H1 (cell line): Measurements from ENCODE around the gene ADAMTS9. TPM values are rescaled to one million over a fixed set of nuclear protein-coding genes. Genes with fewer than 3 reads are reported as not detected.

Source experiments
- CTCF ChIA-PET: fragments of 300-600 bp; sonication (Branson Sonifier 250); formaldehyde crosslinking; loops from one replicate; lab custom pipeline; 2021; ENCODE audit not compliant: partially characterized antibody; lab: Charles Lee
- POLR2A ChIA-PET: fragments of 300-600 bp; sonication (Branson Sonifier 250); formaldehyde crosslinking; loops from one replicate; lab custom pipeline; 2021; ENCODE audit warnings: inconsistent platforms; ENCODE audit not compliant: partially characterized antibody; lab: Charles Lee
- DNase-seq, 2 experiments: peaks; one replicate each; pipeline versions ENCODE4 v3.0.0 to v3.0.0-alpha.2; 2010 to 2022; ENCODE audit warnings: low spot score in 2 of 2, low read depth in 1 of 2, mixed read lengths in 1 of 2
- FAIRE-seq: peaks from 2 replicates; lab custom pipeline; 2011; peaks lifted over from hg19 to GRCh38; lab: Jason Lieb, UNC
- H2AFZ ChIP-seq: 2 replicates; pipeline ENCODE4 v1.8.1; 2012; ENCODE audit warnings: low read length, inconsistent platforms
- H2AK5ac ChIP-seq: 2 replicates; pipeline ENCODE4 v1.6.1; 2013; ENCODE audit warnings: low read depth, low read length
- H2BK120ac ChIP-seq: replicated peaks from 2 replicates; pipeline ENCODE3; 2013; ENCODE audit warnings: low read depth, low read length, inconsistent platforms
- H2BK12ac ChIP-seq: 2 replicates; pipeline ENCODE4 v1.6.1; 2013; ENCODE audit warnings: low read depth, low read length
- H2BK15ac ChIP-seq: 2 replicates; pipeline ENCODE4 v1.6.1; 2013; ENCODE audit warnings: low read length
- H2BK20ac ChIP-seq: 2 replicates; pipeline ENCODE4 v1.6.1; 2013; ENCODE audit warnings: low read length
- H2BK5ac ChIP-seq: 2 replicates; pipeline ENCODE4 v1.6.1; 2013; ENCODE audit warnings: low read depth, low read length
- H3K14ac ChIP-seq: 2 replicates; pipeline ENCODE4 v1.6.1; 2013; ENCODE audit warnings: inconsistent platforms; ENCODE audit not compliant: insufficient read length
- H3K18ac ChIP-seq: 2 replicates; pipeline ENCODE4 v1.6.1; 2013; ENCODE audit warnings: low read length; ENCODE audit errors: extremely low read depth
- H3K23ac ChIP-seq: 2 replicates; pipeline ENCODE4 v1.6.1; 2013; ENCODE audit warnings: inconsistent platforms; ENCODE audit not compliant: insufficient read length
- H3K23me2 ChIP-seq: 2 replicates; pipeline ENCODE4 v1.6.1; 2013; ENCODE audit warnings: low read depth, low read length
- H3K27ac ChIP-seq: 2 replicates; pipeline ENCODE4 v1.6.1; 2011; ENCODE audit warnings: low read depth, low read length, inconsistent platforms
- H3K27me3 ChIP-seq, 4 experiments: replicated peaks in 1 of 4; 1 replicate in 1 of 4; 2 replicates in 3 of 4; pipeline versions ENCODE4 v1.6.1 to v1.8.1; 2011 to 2013; ENCODE audit warnings: low read length in 3 of 4, mild to moderate bottlenecking in 3 of 4, inconsistent platforms in 2 of 4, mixed read lengths in 2 of 4, moderate library complexity in 1 of 4; ENCODE audit not compliant: control insufficient read depth in 3 of 4, insufficient read depth in 3 of 4; ENCODE audit errors: extremely low read depth in 1 of 4
- H3K36me3 ChIP-seq, 4 experiments: 2 replicates each; pipeline versions ENCODE4 v1.6.1 to v1.8.1; 2011 to 2013; ENCODE audit warnings: mild to moderate bottlenecking in 4 of 4, low read length in 3 of 4, moderate library complexity in 2 of 4, control low read depth in 1 of 4, inconsistent platforms in 1 of 4; ENCODE audit not compliant: insufficient read depth in 4 of 4, control insufficient read depth in 2 of 4
- H3K4ac ChIP-seq: replicated peaks from 2 replicates; pipeline ENCODE3; 2013; ENCODE audit warnings: low read length, low read depth, mixed read lengths, inconsistent platforms; ENCODE audit not compliant: insufficient read length
- H3K4me1 ChIP-seq, 4 experiments: replicated peaks in 1 of 4; 1 replicate in 1 of 4; 2 replicates in 3 of 4; pipeline versions ENCODE4 v1.6.1 to v1.8.1; 2011 to 2013; ENCODE audit warnings: low read length in 3 of 4, inconsistent platforms in 2 of 4, mixed read lengths in 1 of 4; ENCODE audit not compliant: insufficient read depth in 4 of 4, control insufficient read depth in 3 of 4
- H3K4me2 ChIP-seq, 2 experiments: 2 replicates each; pipeline versions ENCODE4 v1.6.1 to v1.8.1; 2011 to 2013; ENCODE audit warnings: low read depth in 2 of 2, low read length in 2 of 2, control low read depth in 1 of 2, inconsistent platforms in 1 of 2, mild to moderate bottlenecking in 1 of 2; ENCODE audit not compliant: insufficient read depth in 1 of 2
- H3K4me3 ChIP-seq, 4 experiments: fragments of 200-600, 300-600 bp in 1 of 4; sonication (generic), shearing (Covaris generic), sonication (Bioruptor Twin) in 1 of 4; 2 replicates each; pipeline versions ENCODE4 v1.5.1 to v1.8.1; 2011 to 2016; ENCODE audit warnings: low read length in 4 of 4, low read depth in 3 of 4, control low read depth in 2 of 4, inconsistent platforms in 2 of 4, mild to moderate bottlenecking in 2 of 4, mixed read lengths in 1 of 4, moderate library complexity in 1 of 4; ENCODE audit not compliant: insufficient read depth in 2 of 4; ENCODE audit errors: extremely low read depth in 1 of 4
- H3K56ac ChIP-seq: replicated peaks from 2 replicates; pipeline ENCODE3; 2013; ENCODE audit warnings: low read depth, mild to moderate bottlenecking, mixed read lengths, low read length, inconsistent platforms; ENCODE audit not compliant: insufficient read length
- H3K79me1 ChIP-seq: 2 replicates; pipeline ENCODE4 v1.6.1; 2013; ENCODE audit warnings: low read depth, low read length, control low read depth
- H3K79me2 ChIP-seq, 2 experiments: 2 replicates each; pipeline versions ENCODE4 v1.6.1 to v1.8.1; 2012 to 2013; ENCODE audit warnings: low read length in 2 of 2, mild to moderate bottlenecking in 2 of 2, inconsistent platforms in 1 of 2; ENCODE audit not compliant: insufficient read depth in 2 of 2, control insufficient read depth in 1 of 2
- H3K9ac ChIP-seq, 4 experiments: replicated peaks in 1 of 4; 1 replicate in 1 of 4; 2 replicates in 3 of 4; pipeline versions ENCODE4 v1.6.1 to v1.8.1; 2011 to 2013; ENCODE audit warnings: low read depth in 3 of 4, low read length in 3 of 4, control low read depth in 2 of 4, mild to moderate bottlenecking in 2 of 4, moderate library complexity in 2 of 4, inconsistent platforms in 1 of 4; ENCODE audit errors: extremely low read depth in 1 of 4
- H3K9me3 ChIP-seq, 2 experiments: 2 replicates each; pipeline versions ENCODE4 v1.6.1 to v1.8.1; 2012 to 2013; ENCODE audit warnings: mild to moderate bottlenecking in 2 of 2, moderate library complexity in 2 of 2, control low read depth in 1 of 2, inconsistent platforms in 1 of 2, low read depth in 1 of 2, low read length in 1 of 2, mixed read lengths in 1 of 2; ENCODE audit not compliant: insufficient read depth in 2 of 2
- H4K20me1 ChIP-seq, 2 experiments: replicated peaks in 1 of 2; 2 replicates each; pipeline versions ENCODE3 to v1.8.1; 2011 to 2013; ENCODE audit warnings: inconsistent platforms in 2 of 2, low read length in 2 of 2, mild to moderate bottlenecking in 1 of 2; ENCODE audit not compliant: insufficient read depth in 2 of 2, control insufficient read depth in 1 of 2
- H4K5ac ChIP-seq: 2 replicates; pipeline ENCODE4 v1.6.1; 2013; ENCODE audit warnings: low read length, low read depth, mixed read lengths, inconsistent platforms; ENCODE audit not compliant: insufficient read length
- H4K8ac ChIP-seq: 2 replicates; pipeline ENCODE4 v1.8.0; 2013; ENCODE audit warnings: mild to moderate bottlenecking, moderate library complexity, low read length, inconsistent platforms; ENCODE audit not compliant: insufficient read depth; ENCODE audit errors: extremely low read depth
- H4K91ac ChIP-seq: replicated peaks from 2 replicates; pipeline ENCODE3; 2013; ENCODE audit warnings: low read length, mixed read lengths, inconsistent platforms; ENCODE audit not compliant: insufficient read length
- EZH2 ChIP-seq: fragments of 200-600 bp; sonication (generic); IDR thresholded peaks from 2 replicates; pipeline ENCODE4 v1.7.1; 2012; ENCODE audit warnings: low read depth, mild to moderate bottlenecking, moderate library complexity, low read length, inconsistent platforms; ENCODE audit not compliant: severe bottlenecking
- KDM5A ChIP-seq: fragments of 200-600 bp; IDR thresholded peaks from 2 replicates; pipeline ENCODE4 v1.7.1; 2012; ENCODE audit warnings: mild to moderate bottlenecking, low read length, inconsistent platforms, mixed read lengths
- PHF8 ChIP-seq: fragments of 200-600 bp; sonication (generic); conservative IDR thresholded peaks from 2 replicates; pipeline ENCODE4 v1.7.1; 2012; ENCODE audit warnings: low read depth, mild to moderate bottlenecking, inconsistent platforms, low read length, moderate library complexity
- WGBS, 2 experiments: shearing (Covaris generic) in 1 of 2; methylation state at CpG; one replicate each; pipeline versions ENCODE4 v1.1.6 to v1.1.7; 2013 to 2015; ENCODE audit warnings: low lambda C conversion rate in 2 of 2, mixed read lengths in 2 of 2, inconsistent platforms in 1 of 2, low coverage in 1 of 2, missing lambda C conversion rate in 1 of 2; ENCODE audit not compliant: insufficient replicate concordance in 2 of 2, insufficient coverage in 1 of 2, insufficient read length in 1 of 2; ENCODE audit errors: extremely low coverage in 1 of 2, missing lambda C conversion rate in 1 of 2; 5-methylcytosine and 5-hydroxymethylcytosine counted together
- polyA plus RNA-seq, 7 experiments: library from polyadenylated mRNA; depleted of rRNA in 3 of 7; stranded (reverse) in 5 of 7; unstranded in 2 of 7; fragments of >200 nt in 5 of 7; fragments of 200-250 nt in 2 of 7; gene quantifications; 1 replicate in 5 of 7; 2 replicates in 1 of 7; 4 replicates in 1 of 7; pipeline versions ENCODE4 v1.2.1 to v1.2.3, GENCODE V29; 2011 to 2013; ENCODE audit warnings: missing spikeins in 2 of 7, mixed read lengths in 2 of 7
- total RNA-seq: library from RNA; stranded (reverse); fragmentation: NEBNext Ultra II Directional; extraction: Animal tissue kit (Norgen Biotek cat#: 25700); gene quantifications from 2 replicates; pipeline ENCODE4 v1.2.1, GENCODE V29; 2021

Gene ADAMTS9
- total and polyA plus RNA-seq, 2 of the 8 experiments (the other 6 are each of a cell fraction or from before 2014, with no cell fraction given), result 0.20 to 0.41 TPM

DNA sequence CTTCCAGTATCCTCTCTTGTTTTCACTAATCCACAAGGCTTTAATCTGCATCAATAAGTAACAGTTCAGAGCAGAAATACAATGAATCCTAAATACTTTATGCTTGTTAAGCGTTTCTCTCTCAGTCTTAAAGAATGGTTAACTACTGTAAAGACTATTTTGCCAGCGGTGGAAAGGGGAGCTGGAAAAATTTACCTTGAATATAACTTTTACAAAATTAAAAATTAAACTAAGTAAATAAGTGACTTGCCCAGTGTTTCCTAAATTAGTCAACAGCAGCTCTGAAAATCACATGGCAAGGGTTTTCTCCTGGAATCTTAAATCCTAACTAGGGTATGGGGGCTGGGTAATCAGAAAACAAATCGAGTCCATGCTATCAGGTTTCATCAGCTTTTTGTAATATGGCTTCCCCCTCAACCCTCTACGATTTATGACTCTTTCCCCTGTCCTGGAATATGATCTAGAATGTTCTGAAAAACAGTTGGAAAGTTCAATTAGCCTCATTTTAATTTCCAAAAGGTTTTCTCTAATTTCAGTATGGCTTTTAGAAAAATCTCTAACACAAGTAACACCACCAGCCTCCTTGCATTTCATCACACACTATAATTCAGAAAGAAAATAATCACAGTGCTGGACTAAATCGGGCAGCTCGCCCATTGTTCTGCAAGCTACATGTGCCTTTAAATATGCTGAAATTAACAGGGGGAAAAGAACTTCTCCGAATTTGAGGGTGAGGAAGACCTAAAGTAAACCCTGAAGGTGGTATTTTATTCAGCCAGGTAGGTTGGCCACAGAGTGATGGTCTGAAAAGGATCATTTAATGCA, 133.5 kb downstream of the ADAMTS9 start:
- Histone ChIP-seq H3K14ac (no peak overlapping the region), H3K9me3 (no peaks in the 10 kb centered on the region), H3K27me3 (no peaks in the 10 kb centered on the region), H4K91ac (no peak overlapping the region), H3K23me2 (no peaks in the 10 kb centered on the region; the same call in 1 of the 2 replicates), H2BK5ac (no peak overlapping the region), H2AK5ac (no peak overlapping the region), H3K4ac (no peak overlapping the region), H3K4me1 (no peaks in the 10 kb centered on the region), H3K9ac (no peak overlapping the region), H3K79me1 (no peaks in the 10 kb centered on the region), H4K8ac (no peak overlapping the region), H3K56ac (no peak overlapping the region), H4K5ac (no peak overlapping the region), H4K20me1 (no peaks in the 10 kb centered on the region), H2BK120ac (no peak overlapping the region), H3K79me2 (no peaks in the 10 kb centered on the region), H2BK12ac (no peak overlapping the region), H3K23ac (no peak overlapping the region), H3K4me3 (no peak overlapping the region), H2BK20ac (no peak overlapping the region), H3K27ac (no peak overlapping the region), H3K18ac (no peak overlapping the region), H2AFZ (peak overlapping the region; percentile 46; the same call in 1 of the 2 replicates), H3K36me3 (no peaks in the 10 kb centered on the region), H3K4me2 (no peak overlapping the region), H2BK15ac (no peak overlapping the region)
- DNase-seq, result no peak
- TF ChIP-seq EZH2, result no peak
- TF ChIP-seq PHF8, result no peak
- TF ChIP-seq KDM5A, result no peak
- WGBS, 2 experiments, result 91% methylated on average over 7 of the region's 7 CpGs; no CpG with 5 or more reads in 1 of the 2 experiments
- CTCF ChIA-PET, result interaction anchor here (0.9 to 4.5 kb wide), 3 partner anchors 9 to 22 kb away, joined by 3 to 17 read pairs (median 4); no protein-coding TSS in a partner anchor
- POLR2A ChIA-PET, result no interaction called here
- FAIRE-seq, result no peak
